ENCODE results near the gene NME1.
"Not testable (repeated sequence)": the region's sequence is repeated elsewhere in the genome, so short reads cannot be mapped to it uniquely, and the experiment has no call there.

The NME1 gene

GRCh38 chr17:51153210-51154072, at the start of gene NME1:
Gene NME1 (plus strand): TSS chr17:51153559. CDS start chr17:51155655, 2,096 bp downstream.
- peak; percentile 100 for DNase-seq

- no peak for DNase-seq
Measured at GRCh38 chr17:51107778-51108177, 45.6 kb upstream of the NME1 start.

- peak; percentile 62 to 68 for DNase-seq
Measured at GRCh38 chr17:51112303-51113222, 40.8 kb upstream of the NME1 start.

GRCh38 chr17:51115179-51115578, 38.2 kb upstream of the NME1 start:
- no peak for DNase-seq

- no peak for DNase-seq
Measured at GRCh38 chr17:51118330-51119195, 34.8 kb upstream of the NME1 start.

GRCh38 chr17:51119415-51120356, 33.7 kb upstream of the NME1 start:
- peak; percentile 83 to 87 for DNase-seq

- DNase-seq, result peak in 1 of 2 experiments; percentile 67
Measured at GRCh38 chr17:51120357-51120738, 33.0 kb upstream of the NME1 start.

GRCh38 chr17:51120739-51121619, 32.4 kb upstream of the NME1 start, which contains the start of gene SPAG9:
Gene SPAG9 (minus strand): TSS chr17:51120868. CDS start chr17:51120656, 212 bp downstream.
- peak; percentile 95 to 96 for DNase-seq

- peak; percentile 97 for DNase-seq
Measured at GRCh38 chr17:51121620-51122472, 31.5 kb upstream of the NME1 start.

GRCh38 chr17:51122473-51123115, 30.8 kb upstream of the NME1 start:
- DNase-seq, result not testable (repeated sequence)

GRCh38 chr17:51124640-51125503, 28.5 kb upstream of the NME1 start:
- DNase-seq, result no peak

GRCh38 chr17:51128076-51128475, 25.3 kb upstream of the NME1 start:
- DNase-seq, result no peak

GRCh38 chr17:51132964-51133319, 20.4 kb upstream of the NME1 start:
- DNase-seq, result no peak

- no peak for DNase-seq
Measured at GRCh38 chr17:51133365-51133764, 20.0 kb upstream of the NME1 start.

- DNase-seq, result no peak
Measured at GRCh38 chr17:51135956-51136355, 17.4 kb upstream of the NME1 start.

- no peak for DNase-seq
Measured at GRCh38 chr17:51142597-51142996, 10.8 kb upstream of the NME1 start.

- no peak for DNase-seq
Measured at GRCh38 chr17:51144266-51145022, 8.9 kb upstream of the NME1 start.
